Peyer's patch (tissue), 4 donors: ENCODE data around the gene KLHL29. TPM values are rescaled to one million over a fixed set of nuclear protein-coding genes. Genes with fewer than 3 reads are reported as not detected.
A peak's percentile ranks its signal among the peaks of the same experiment; 100 is the strongest.

ENCODE experiments used
- DNase-seq, 3 donors: peaks; one replicate each; pipeline ENCODE4 v3.0.0-alpha.2; 2017 to 2019
- H3K27ac ChIP-seq, 4 donors: fragments of 200-600 bp; sonication (generic); one replicate each; pipeline ENCODE4 v1.5.1; 2016 to 2019
- H3K27me3 ChIP-seq, 2 donors: fragments of 200-600 bp; sonication (generic); one replicate each; pipeline ENCODE4 v1.5.1; 2019
- H3K36me3 ChIP-seq, 3 donors: fragments of 200-600 bp; sonication (generic); one replicate each; pipeline ENCODE4 v1.5.1; 2016 to 2019
- H3K4me1 ChIP-seq, 4 donors: fragments of 200-600 bp; sonication (generic); one replicate each; pipeline ENCODE4 v1.5.1; 2016 to 2019
- H3K4me3 ChIP-seq, 4 donors: fragments of 200-600 bp; sonication (generic); 1 replicate in 3 of 4; 2 replicates in 1 of 4; pipeline ENCODE4 v1.5.1; 2016 to 2019; ENCODE audit warnings: mild to moderate bottlenecking in 1 of 4
- H3K9me3 ChIP-seq, 4 donors: fragments of 200-600 bp; sonication (generic); one replicate each; pipeline ENCODE4 v1.5.1; 2016 to 2019; ENCODE audit warnings: mild to moderate bottlenecking in 1 of 4
- CTCF ChIP-seq, 6 experiments: fragments of 450-650 bp in 4 of 6; fragments of 200-600 bp in 2 of 6; sonication (generic) in 1 of 6; IDR thresholded peaks; one replicate each; pipeline ENCODE4 v1.5.1; 2017 to 2019; ENCODE audit warnings: antibody characterized with exemption in 6 of 6, mild to moderate bottlenecking in 3 of 6, moderate library complexity in 1 of 6
- POLR2A ChIP-seq, 2 donors: fragments of 450-650 bp; IDR thresholded peaks; one replicate each; pipeline ENCODE4 v1.5.1; 2017; ENCODE audit warnings: antibody characterized with exemption in 2 of 2, mild to moderate bottlenecking in 2 of 2, moderate library complexity in 2 of 2
- total RNA-seq, 4 donors: library from RNA; depleted of rRNA; stranded (reverse); fragments of >200 nt; gene quantifications; one replicate each; pipeline ENCODE4 v1.1.0, GENCODE V29; 2016

KLHL29 gene
- total RNA-seq, 4 donors from 2014 or later, result 1.1 to 18.2 (median 5.0) TPM

GRCh38 chr2:23513872-23514793 is 129.2 kb downstream of the KLHL29 start:
- Histone ChIP-seq H3K27ac (peak overlapping the region in 1 of 4 donors; percentile 62), H3K27me3 (no peaks in the 10 kb centered on the region), H3K4me3 (no peak overlapping the region), H3K9me3 (no peaks in the 10 kb centered on the region), H3K4me1 (no peaks in the 10 kb centered on the region), H3K36me3 (no peaks in the 10 kb centered on the region)
- no peak for DNase-seq
- TF ChIP-seq POLR2A (IDR thresholded peaks at IDR 0.05) (no peak), CTCF (IDR thresholded peaks at IDR 0.05) (no peak)

GRCh38 chr2:23516520-23517256 is 131.7 kb downstream of the KLHL29 start:
- Histone ChIP-seq H3K9me3 (no peaks in the 10 kb centered on the region), H3K4me3 (no peak overlapping the region), H3K4me1 (no peaks in the 10 kb centered on the region), H3K36me3 (no peaks in the 10 kb centered on the region), H3K27ac (no peak overlapping the region), H3K27me3 (no peaks in the 10 kb centered on the region)
- TF ChIP-seq POLR2A (IDR thresholded peaks at IDR 0.05) (no peak), CTCF (IDR thresholded peaks at IDR 0.05) (no peak)
- DNase-seq, result no peak

- TF ChIP-seq CTCF (IDR thresholded peaks at IDR 0.05) (no peak), POLR2A (IDR thresholded peaks at IDR 0.05) (no peak)
- Histone ChIP-seq H3K4me3 (no peak overlapping the region), H3K27me3 (no peaks in the 10 kb centered on the region), H3K36me3 (no peaks in the 10 kb centered on the region), H3K4me1 (peaks cover 0 to 8% (median 0%) of the 10 kb centered on the region in 4 donors), H3K9me3 (no peaks in the 10 kb centered on the region), H3K27ac (no peak overlapping the region)
- DNase-seq, result no peak
Observed at GRCh38 chr2:23518481-23519333, 133.7 kb downstream of the KLHL29 start.

GRCh38 chr2:23519334-23519651 is 134.3 kb downstream of the KLHL29 start:
- Histone ChIP-seq H3K27me3 (no peaks in the 10 kb centered on the region), H3K4me3 (no peak overlapping the region), H3K27ac (no peak overlapping the region), H3K4me1 (peaks cover 0 to 9% (median 0%) of the 10 kb centered on the region in 4 donors), H3K9me3 (no peaks in the 10 kb centered on the region), H3K36me3 (no peaks in the 10 kb centered on the region)
- TF ChIP-seq CTCF (IDR thresholded peaks at IDR 0.05) (no peak), POLR2A (IDR thresholded peaks at IDR 0.05) (no peak)
- no peak for DNase-seq

- H3K27me3 ChIP-seq, result no peaks in the 10 kb centered on the region
- TF ChIP-seq CTCF (IDR thresholded peaks at IDR 0.05) (no peak), POLR2A (IDR thresholded peaks at IDR 0.05) (no peak)
- H3K36me3 ChIP-seq, result no peaks in the 10 kb centered on the region
- H3K9me3 ChIP-seq, result no peaks in the 10 kb centered on the region
- H3K4me1 ChIP-seq, result peaks cover 0 to 9% (median 0%) of the 10 kb centered on the region in 4 donors
- no peak for DNase-seq
- no peak overlapping the region for H3K27ac ChIP-seq
- H3K4me3 ChIP-seq, result no peak overlapping the region
Observed at GRCh38 chr2:23520256-23520655, 135.3 kb downstream of the KLHL29 start.
